ENCODE measurements around the gene GAD1.

DNA sequence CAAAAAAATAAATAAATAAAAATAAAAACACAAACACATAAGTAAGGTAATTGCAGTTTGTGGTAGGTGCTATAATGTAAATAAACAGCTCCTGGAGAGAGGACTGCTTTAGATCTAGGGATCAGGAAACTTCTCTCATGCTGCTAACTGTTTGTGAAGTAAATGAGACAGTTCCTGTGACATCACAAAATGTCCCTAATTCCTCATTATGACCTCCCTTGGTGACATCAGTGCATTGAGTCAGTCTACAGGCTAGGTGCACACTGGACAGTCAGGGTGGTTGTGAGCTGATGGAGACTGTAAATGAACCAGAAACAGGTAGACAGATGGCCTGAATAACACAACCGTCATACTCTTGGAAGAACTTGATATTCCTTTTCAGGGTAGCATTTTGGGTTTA, 33.1 kb upstream of the GAD1 start:
- TF ChIP-seq POLR2AphosphoS5 (IDR thresholded peaks at IDR 0.05; ENCODE audit: borderline replicate concordance, low read depth, low read length) (no peak), EZH2 (IDR thresholded peaks at IDR 0.05) (no peak)
